ENCODE results near the gene ITCH.

GRCh38 chr20:34539756-34540155 lies 176.7 kb downstream of the ITCH start:
- no peak for TF ChIP-seq EZH2 (IDR thresholded peaks at IDR 0.05; ENCODE audit: insufficient read depth, poor library complexity, severe bottlenecking)
- no peak for TF ChIP-seq EZH2phosphoT487 (IDR thresholded peaks at IDR 0.05; ENCODE audit: insufficient read depth, low read depth)
